Prostate gland (tissue), 2 donors: Measurements from ENCODE around the gene CDK16. TPM values are rescaled to one million over a fixed set of nuclear protein-coding genes. Genes with fewer than 3 reads are reported as not detected.

Source experiments
- DNase-seq: peaks from one replicate; pipeline ENCODE4 v3.0.0-alpha.2; 2019; ENCODE audit warnings: low spot score
- H3K27ac ChIP-seq, 2 donors: fragments of 200-600 bp; sonication (generic); 2 replicates each; pipeline ENCODE4 v1.5.1; 2017 to 2019
- H3K27me3 ChIP-seq: fragments of 200-600 bp; sonication (generic); replicated peaks from 2 replicates; pipeline ENCODE4 v1.5.1; 2019; ENCODE audit not compliant: insufficient read depth
- H3K36me3 ChIP-seq, 2 donors: fragments of 200-600 bp; sonication (generic); 1 replicate in 1 of 2; 2 replicates in 1 of 2; pipeline versions ENCODE4 v1.5.1 to v1.8.1; 2017 to 2019
- H3K4me1 ChIP-seq: fragments of 200-600 bp; sonication (generic); replicated peaks from 2 replicates; pipeline ENCODE4 v1.5.1; 2019
- H3K4me3 ChIP-seq, 2 donors: fragments of 200-600 bp; sonication (generic); 2 replicates each; pipeline ENCODE4 v1.5.1; 2017 to 2019
- H3K9me3 ChIP-seq: fragments of 200-600 bp; sonication (generic); 2 replicates; pipeline ENCODE4 v1.5.1; 2017
- CTCF ChIP-seq, 4 experiments: fragments of 200-600 bp in 2 of 4; fragments of 450-650 bp in 2 of 4; sonication (generic) in 2 of 4; IDR thresholded peaks; 1 replicate in 3 of 4; 2 replicates in 1 of 4; pipeline ENCODE4 v1.5.1; 2016 to 2019; ENCODE audit warnings: antibody characterized with exemption in 4 of 4, mild to moderate bottlenecking in 2 of 4, moderate library complexity in 2 of 4
- POLR2A ChIP-seq: fragments of 450-650 bp; IDR thresholded peaks from one replicate; pipeline ENCODE4 v1.6.1; 2016; ENCODE audit warnings: antibody characterized with exemption, mild to moderate bottlenecking
- POLR2AphosphoS5 ChIP-seq: sonication (generic); formaldehyde crosslinking; IDR thresholded peaks from one replicate; pipeline ENCODE4 v1.6.1; 2017; ENCODE audit warnings: antibody characterized with exemption
- WGBS: methylation state at CpG from one replicate; pipeline ENCODE4 v1.1.5; 2018; 5-methylcytosine and 5-hydroxymethylcytosine counted together
- intact Hi-C: fragments of 100-400 bp; cut with DNase I; formaldehyde crosslinking; loops from one replicate; pipeline ENCODE4 v1.14.2; 2022
- total RNA-seq, 2 donors: library from RNA; depleted of rRNA; stranded (reverse); fragments of >200 nt; gene quantifications; one replicate each; pipeline ENCODE4 v1.1.0, GENCODE V29; 2016

The CDK16 gene
- total RNA-seq, 2 donors from 2014 or later, result 63.5 to 173 TPM

GRCh38 chrX:47176101-47176740 is 42.3 kb upstream of the CDK16 start:
- H3K9me3 ChIP-seq, result no peaks in the 10 kb centered on the region
- intact Hi-C loops, result no loop called here
- H3K27me3 ChIP-seq, result no peaks in the 10 kb centered on the region
- H3K36me3 ChIP-seq, result no peaks in the 10 kb centered on the region
- 93% methylated on average over 22 of the region's 23 CpGs for WGBS
- no peak for DNase-seq
- TF ChIP-seq POLR2A, result no peak
- no peak for TF ChIP-seq POLR2AphosphoS5
- TF ChIP-seq CTCF (IDR thresholded peaks at IDR 0.05), result no peak
- H3K4me3 ChIP-seq, result no peak overlapping the region
- H3K4me1 ChIP-seq, result no peaks in the 10 kb centered on the region
- H3K27ac ChIP-seq, result no peak overlapping the region

GRCh38 chrX:47177079-47177478 is 41.4 kb upstream of the CDK16 start:
- no peak overlapping the region for H3K4me3 ChIP-seq
- intact Hi-C loops, result no loop called here
- no peaks in the 10 kb centered on the region for H3K36me3 ChIP-seq
- no peaks in the 10 kb centered on the region for H3K27me3 ChIP-seq
- no peaks in the 10 kb centered on the region for H3K4me1 ChIP-seq
- WGBS, result 83% methylated on average over 1 of the region's 2 CpGs
- H3K9me3 ChIP-seq, result no peaks in the 10 kb centered on the region
- no peak for TF ChIP-seq POLR2AphosphoS5
- no peak for TF ChIP-seq POLR2A
- TF ChIP-seq CTCF (IDR thresholded peaks at IDR 0.05), result no peak
- DNase-seq, result no peak
- no peak overlapping the region for H3K27ac ChIP-seq

GRCh38 chrX:47178337-47178736 is 40.1 kb upstream of the CDK16 start:
- WGBS, result 78% methylated on average over 5 of the region's 5 CpGs
- TF ChIP-seq CTCF (IDR thresholded peaks at IDR 0.05) (no peak), POLR2A (no peak), POLR2AphosphoS5 (no peak)
- no peaks in the 10 kb centered on the region for H3K36me3 ChIP-seq
- no peak overlapping the region for H3K27ac ChIP-seq
- intact Hi-C loops, result no loop called here
- no peak for DNase-seq
- no peak overlapping the region for H3K4me3 ChIP-seq
- no peaks in the 10 kb centered on the region for H3K27me3 ChIP-seq
- no peaks in the 10 kb centered on the region for H3K4me1 ChIP-seq
- H3K9me3 ChIP-seq, result no peaks in the 10 kb centered on the region

GRCh38 chrX:47179221-47179927 is 39.1 kb upstream of the CDK16 start:
- 10% methylated on average over 2 of the region's 14 CpGs for WGBS
- no peaks in the 10 kb centered on the region for H3K4me1 ChIP-seq
- DNase-seq, result no peak
- no peak for TF ChIP-seq POLR2AphosphoS5
- no peak for TF ChIP-seq POLR2A
- intact Hi-C loops, result no loop called here
- H3K36me3 ChIP-seq, result no peaks in the 10 kb centered on the region
- H3K27me3 ChIP-seq, result no peaks in the 10 kb centered on the region
- H3K27ac ChIP-seq, result no peak overlapping the region
- H3K4me3 ChIP-seq, result no peak overlapping the region
- no peaks in the 10 kb centered on the region for H3K9me3 ChIP-seq

GRCh38 chrX:47179928-47180255 is 38.6 kb upstream of the CDK16 start:
- no peak for DNase-seq
- Histone ChIP-seq H3K27me3 (no peaks in the 10 kb centered on the region), H3K4me1 (no peaks in the 10 kb centered on the region), H3K9me3 (no peaks in the 10 kb centered on the region), H3K4me3 (no peak overlapping the region), H3K36me3 (no peaks in the 10 kb centered on the region), H3K27ac (no peak overlapping the region)
- intact Hi-C loops, result no loop called here
- 92% methylated on average over 11 of the region's 18 CpGs for WGBS
- TF ChIP-seq POLR2A (no peak), CTCF (IDR thresholded peaks at IDR 0.05) (no peak), POLR2AphosphoS5 (no peak)
